ENCODE measurements around the gene IGF1R.
A peak's percentile ranks its signal among the peaks of the same experiment; 100 is the strongest.

The IGF1R gene

GRCh38 chr15:98887976-98888375, 239.6 kb downstream of the IGF1R start:
- TF ChIP-seq POLR2A (IDR thresholded peaks at IDR 0.05; ENCODE audit: low read depth, low read length): no peak
- no peak for FAIRE-seq
- no peak for DNase-seq (ENCODE audit: insufficient read length, low spot score)

- FAIRE-seq: no peak
- DNase-seq (ENCODE audit: insufficient read length, low spot score): no peak
- TF ChIP-seq POLR2A (IDR thresholded peaks at IDR 0.05; ENCODE audit: low read depth, low read length): no peak
Observed at GRCh38 chr15:98888820-98889479, 240.6 kb downstream of the IGF1R start.

GRCh38 chr15:98889930-98890695, 241.8 kb downstream of the IGF1R start:
- TF ChIP-seq POLR2A (IDR thresholded peaks at IDR 0.05; ENCODE audit: low read depth, low read length): no peak
- FAIRE-seq: no peak
- no peak for DNase-seq (ENCODE audit: insufficient read length, low spot score)

GRCh38 chr15:98891301-98891700, 243.0 kb downstream of the IGF1R start:
- TF ChIP-seq POLR2A (IDR thresholded peaks at IDR 0.05; ENCODE audit: low read depth, low read length): no peak

GRCh38 chr15:98893401-98893800, 245.1 kb downstream of the IGF1R start:
- FAIRE-seq (no peak), DNase-seq (ENCODE audit: insufficient read length, low spot score) (no peak)

More at GRCh38 chr15:98891301-98891700, 243.0 kb downstream of the IGF1R start:
- FAIRE-seq: no peak
- no peak for DNase-seq (ENCODE audit: insufficient read length, low spot score)

GRCh38 chr15:98894312-98894711, 246.0 kb downstream of the IGF1R start:
- DNase-seq (ENCODE audit: insufficient read length, low spot score) (no peak), FAIRE-seq (no peak)
- no peak for TF ChIP-seq POLR2A (IDR thresholded peaks at IDR 0.05; ENCODE audit: low read depth, low read length)

More at GRCh38 chr15:98893401-98893800, 245.1 kb downstream of the IGF1R start:
- TF ChIP-seq POLR2A (IDR thresholded peaks at IDR 0.05; ENCODE audit: low read depth, low read length): no peak

GRCh38 chr15:98896002-98896721, 247.8 kb downstream of the IGF1R start:
- FAIRE-seq: no peak
- TF ChIP-seq POLR2A (IDR thresholded peaks at IDR 0.05; ENCODE audit: low read depth, low read length): no peak
- no peak for DNase-seq (ENCODE audit: insufficient read length, low spot score)

GRCh38 chr15:98896802-98897732, 248.7 kb downstream of the IGF1R start:
- peak; percentile 62 for DNase-seq (ENCODE audit: insufficient read length, low spot score)

GRCh38 chr15:98898122-98898521, 249.8 kb downstream of the IGF1R start:
- TF ChIP-seq POLR2A (IDR thresholded peaks at IDR 0.05; ENCODE audit: low read depth, low read length): no peak
- FAIRE-seq: no peak
- DNase-seq (ENCODE audit: insufficient read length, low spot score): no peak

More at GRCh38 chr15:98896802-98897732, 248.7 kb downstream of the IGF1R start:
- FAIRE-seq: peak; percentile 62
- TF ChIP-seq POLR2A (IDR thresholded peaks at IDR 0.05; ENCODE audit: low read depth, low read length): no peak

- no peak for TF ChIP-seq POLR2A (IDR thresholded peaks at IDR 0.05; ENCODE audit: low read depth, low read length)
- FAIRE-seq (no peak), DNase-seq (ENCODE audit: insufficient read length, low spot score) (no peak)
Observed at GRCh38 chr15:98899272-98900021, 251.1 kb downstream of the IGF1R start.

- FAIRE-seq (no peak), DNase-seq (ENCODE audit: insufficient read length, low spot score) (no peak)
- no peak for TF ChIP-seq POLR2A (IDR thresholded peaks at IDR 0.05; ENCODE audit: low read depth, low read length)
Observed at GRCh38 chr15:98900356-98900755, 252.0 kb downstream of the IGF1R start.

GRCh38 chr15:98901434-98902072, 253.2 kb downstream of the IGF1R start:
- TF ChIP-seq POLR2A (IDR thresholded peaks at IDR 0.05; ENCODE audit: low read depth, low read length): no peak
- no peak for DNase-seq (ENCODE audit: insufficient read length, low spot score)
- no peak for FAIRE-seq

Data from H54 (cell line).